GDM1 (cell line): ENCODE data around the gene FUT3.

ENCODE experiments used
- DNase-seq: peaks from one replicate; lab custom pipeline; 2025; lab: John Stamatoyannopoulos, UW

The FUT3 gene

GRCh38 chr19:5800361-5801270, 50.6 kb downstream of the FUT3 start:
- DNase-seq, result no peak

- DNase-seq, result no peak
Measured at GRCh38 chr19:5799247-5800241, 51.7 kb downstream of the FUT3 start.

GRCh38 chr19:5798244-5798643, 53.0 kb downstream of the FUT3 start:
- DNase-seq, result no peak

- no peak for DNase-seq
Measured at GRCh38 chr19:5795382-5795919, 55.8 kb downstream of the FUT3 start.

- no peak for DNase-seq
Measured at GRCh38 chr19:5793188-5793587, 58.1 kb downstream of the FUT3 start.
